ENCODE measurements around the gene PTGIR.
A peak's percentile ranks its signal among the peaks of the same experiment; 100 is the strongest.

Gene PTGIR

GRCh38 chr19:46618670-46619231, 6.1 kb downstream of the PTGIR start:
- no peak for TF ChIP-seq EZH2phosphoT487 (IDR thresholded peaks at IDR 0.05; ENCODE audit: borderline replicate concordance)
- no peak for TF ChIP-seq CTCF (conservative IDR thresholded peaks at IDR 0.05; ENCODE audit: low read length)
- Histone ChIP-seq H3K9me3 (ENCODE audit: insufficient read depth, low read depth, low read length) (no peaks in the 10 kb centered on the region), H4K20me1 (ENCODE audit: insufficient read depth, low read length, poor library complexity, severe bottlenecking) (no peaks in the 10 kb centered on the region), H3F3A (ENCODE audit: low read depth) (no peaks in the 10 kb centered on the region), H3K9ac (ENCODE audit: low read depth, low read length, poor library complexity, severe bottlenecking) (no peak overlapping the region), H3K4me2 (ENCODE audit: low read depth, low read length, poor library complexity, severe bottlenecking) (no peak overlapping the region), H3K4me3 (ENCODE audit: low read length, poor library complexity, severe bottlenecking) (no peak overlapping the region), H3K36me3 (ENCODE audit: insufficient read depth, low read length) (no peaks in the 10 kb centered on the region), H3K9me2 (replicated peaks; ENCODE audit: low read depth, low read length) (no peaks in the 10 kb centered on the region), H3K27me3 (ENCODE audit: insufficient read depth, low read length, poor library complexity, severe bottlenecking) (no peaks in the 10 kb centered on the region), H2AFZ (ENCODE audit: low read length) (no peak overlapping the region), H3K79me2 (ENCODE audit: insufficient read depth, low read length) (no peaks in the 10 kb centered on the region), H3K4me1 (ENCODE audit: insufficient read depth, low read length, poor library complexity, severe bottlenecking) (peaks cover 4% of the 10 kb centered on the region)

GRCh38 chr19:46617601-46618000, 7.3 kb downstream of the PTGIR start:
- TF ChIP-seq CTCF (conservative IDR thresholded peaks at IDR 0.05; ENCODE audit: low read length) (no peak), EZH2phosphoT487 (IDR thresholded peaks at IDR 0.05; ENCODE audit: borderline replicate concordance) (no peak)
- Histone ChIP-seq H3K9me2 (replicated peaks; ENCODE audit: low read depth, low read length) (no peaks in the 10 kb centered on the region), H2AFZ (ENCODE audit: low read length) (no peak overlapping the region), H3K4me3 (ENCODE audit: low read length, poor library complexity, severe bottlenecking) (no peak overlapping the region), H3K4me1 (ENCODE audit: insufficient read depth, low read length, poor library complexity, severe bottlenecking) (peaks cover 5% of the 10 kb centered on the region), H3K27me3 (ENCODE audit: insufficient read depth, low read length, poor library complexity, severe bottlenecking) (no peaks in the 10 kb centered on the region), H4K20me1 (ENCODE audit: insufficient read depth, low read length, poor library complexity, severe bottlenecking) (no peaks in the 10 kb centered on the region), H3K9ac (ENCODE audit: low read depth, low read length, poor library complexity, severe bottlenecking) (no peak overlapping the region), H3F3A (ENCODE audit: low read depth) (no peaks in the 10 kb centered on the region), H3K4me2 (ENCODE audit: low read depth, low read length, poor library complexity, severe bottlenecking) (no peak overlapping the region), H3K36me3 (ENCODE audit: insufficient read depth, low read length) (no peaks in the 10 kb centered on the region), H3K9me3 (ENCODE audit: insufficient read depth, low read depth, low read length) (no peaks in the 10 kb centered on the region), H3K79me2 (ENCODE audit: insufficient read depth, low read length) (no peaks in the 10 kb centered on the region)

- Histone ChIP-seq H2AFZ (ENCODE audit: low read length) (no peak overlapping the region), H3K27me3 (ENCODE audit: insufficient read depth, low read length, poor library complexity, severe bottlenecking) (no peaks in the 10 kb centered on the region), H3K9me3 (ENCODE audit: insufficient read depth, low read depth, low read length) (no peaks in the 10 kb centered on the region), H3K4me1 (ENCODE audit: insufficient read depth, low read length, poor library complexity, severe bottlenecking) (peaks cover 13% of the 10 kb centered on the region), H3K9me2 (replicated peaks; ENCODE audit: low read depth, low read length) (no peaks in the 10 kb centered on the region), H4K20me1 (ENCODE audit: insufficient read depth, low read length, poor library complexity, severe bottlenecking) (no peaks in the 10 kb centered on the region), H3K9ac (ENCODE audit: low read depth, low read length, poor library complexity, severe bottlenecking) (no peak overlapping the region), H3K4me2 (ENCODE audit: low read depth, low read length, poor library complexity, severe bottlenecking) (peak overlapping the region; percentile 7), H3K4me3 (ENCODE audit: low read length, poor library complexity, severe bottlenecking) (no peak overlapping the region), H3K79me2 (ENCODE audit: insufficient read depth, low read length) (no peaks in the 10 kb centered on the region), H3F3A (ENCODE audit: low read depth) (no peaks in the 10 kb centered on the region), H3K36me3 (ENCODE audit: insufficient read depth, low read length) (no peaks in the 10 kb centered on the region)
- TF ChIP-seq CTCF (conservative IDR thresholded peaks at IDR 0.05; ENCODE audit: low read length): peak; percentile 62
- TF ChIP-seq EZH2phosphoT487 (IDR thresholded peaks at IDR 0.05; ENCODE audit: borderline replicate concordance): no peak
Measured at GRCh38 chr19:46616631-46617322, 8.1 kb downstream of the PTGIR start.
